HG03103 (cell line): ENCODE data around the gene SEC22C.
A peak's percentile ranks its signal among the peaks of the same experiment; 100 is the strongest.

Experiments
- ATAC-seq: cut with Tn5 transposase; IDR thresholded peaks from one replicate; pipeline ENCODE4 v1.9.1; 2021; ENCODE audit warnings: low read depth; ENCODE audit not compliant: unreplicated experiment

The SEC22C gene

DNA sequence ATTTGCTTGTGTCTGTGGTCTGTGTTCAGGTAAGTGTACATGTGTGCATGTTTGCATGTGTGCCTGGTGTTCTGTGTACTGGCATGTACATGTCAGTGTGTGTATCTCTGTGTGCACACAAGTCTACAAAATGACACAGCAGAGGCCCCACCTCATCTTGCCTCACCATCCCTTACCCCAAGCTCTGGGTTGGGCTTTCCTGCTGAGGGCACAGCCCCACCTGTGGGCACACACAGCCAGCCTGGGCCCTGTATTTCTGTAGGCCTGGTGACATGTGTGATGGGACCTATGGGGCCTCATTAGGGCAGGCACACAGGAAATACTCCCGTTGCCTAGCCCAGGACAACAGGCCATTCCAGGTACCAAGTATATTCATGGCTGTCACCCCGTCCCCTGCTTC is 65.8 kb downstream of the SEC22C start:
- ATAC-seq, result no peak

DNA sequence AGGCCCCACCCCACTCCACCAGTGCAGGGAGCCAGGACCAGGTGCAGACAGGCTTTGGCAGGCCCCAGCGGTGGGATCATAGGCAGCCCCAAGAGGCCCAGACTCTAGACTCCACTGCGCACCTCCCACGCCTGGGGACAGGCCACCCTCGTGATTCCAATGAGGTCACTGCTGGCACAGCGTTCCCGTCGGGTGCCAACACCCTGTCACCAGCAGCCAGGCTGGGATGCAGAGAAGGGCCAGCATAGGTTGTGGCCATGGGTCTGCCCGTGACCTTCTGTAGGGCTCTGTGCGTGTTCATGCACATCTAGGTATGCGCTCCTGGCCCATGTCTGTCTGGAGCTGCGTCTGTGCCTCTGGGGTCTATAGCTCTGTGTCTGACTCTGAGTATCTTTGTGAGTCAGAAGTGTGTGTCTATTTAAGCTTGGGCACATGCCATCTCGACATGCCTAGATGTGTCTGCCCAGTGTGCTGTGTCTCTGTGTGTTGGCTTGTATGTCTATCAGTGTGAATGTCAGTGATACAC is 66.3 kb downstream of the SEC22C start:
- no peak for ATAC-seq

DNA sequence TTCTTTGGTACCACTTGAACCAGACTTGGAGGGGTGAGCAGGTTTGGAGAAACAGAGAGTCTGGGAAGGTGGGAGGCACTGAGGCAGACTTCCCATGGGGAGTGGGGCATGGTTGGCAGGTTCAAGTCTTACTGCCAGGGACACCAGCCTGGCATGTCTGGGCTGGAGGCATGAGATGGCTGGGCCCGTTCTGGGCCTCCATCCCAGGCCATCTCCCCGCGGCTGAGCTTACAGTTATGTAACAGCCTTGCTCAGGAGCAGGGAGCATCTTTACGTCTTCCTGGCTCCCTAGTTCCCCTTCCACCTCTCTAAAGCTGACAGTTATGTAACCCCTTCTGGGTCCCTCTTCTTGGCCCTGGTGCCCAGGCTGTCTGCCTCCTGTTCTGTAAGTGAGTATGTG is 66.9 kb downstream of the SEC22C start:
- ATAC-seq, result no peak

GRCh38 chr3:42513521-42513920 is 68.2 kb downstream of the SEC22C start:
- no peak for ATAC-seq

- ATAC-seq, result no peak
These were observed 68.6 kb downstream of the SEC22C start for GRCh38 chr3:42513121-42513520.

GRCh38 chr3:42511736-42512135 is 70.0 kb downstream of the SEC22C start:
- ATAC-seq, result no peak

DNA sequence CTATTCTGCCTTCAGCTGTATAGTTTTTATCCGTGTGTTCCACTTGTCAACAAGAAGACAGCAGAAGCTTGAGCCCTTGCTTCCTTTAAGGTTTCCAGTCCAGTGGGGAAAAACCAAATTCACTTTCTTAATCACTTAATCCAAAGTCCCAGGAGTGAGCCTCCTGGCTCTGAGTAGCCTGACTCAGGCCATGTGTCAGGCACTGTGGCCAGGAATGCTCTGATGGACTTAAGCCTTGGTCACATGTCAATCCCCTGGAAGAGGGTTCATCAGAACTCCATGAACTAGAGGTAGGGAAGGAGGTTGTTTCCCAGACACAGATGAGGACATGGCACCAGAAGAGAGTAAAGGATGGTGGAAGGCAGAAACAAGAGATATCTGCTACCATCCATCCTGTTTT is 70.6 kb downstream of the SEC22C start:
- ATAC-seq, result no peak

GRCh38 chr3:42510325-42510724 is 71.4 kb downstream of the SEC22C start:
- no peak for ATAC-seq

DNA sequence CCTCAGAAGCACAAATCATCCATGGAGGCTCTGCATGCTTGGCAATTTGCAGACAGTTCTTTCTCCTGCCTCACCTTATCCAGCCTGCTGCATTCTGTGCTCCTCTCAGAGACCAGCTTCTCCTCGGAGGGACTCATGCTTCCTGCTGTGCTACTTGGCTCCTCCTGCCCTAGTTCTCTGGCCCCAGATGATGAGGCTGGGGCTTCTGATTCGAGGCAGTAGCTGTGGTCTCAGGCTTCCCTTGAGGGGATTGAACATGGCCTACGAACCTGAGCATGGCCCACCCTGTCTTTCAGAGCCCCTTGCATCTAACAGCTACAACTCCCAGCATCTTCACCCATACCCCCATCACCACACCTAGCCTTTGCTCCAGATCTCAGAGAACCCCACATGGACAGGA is 72.7 kb downstream of the SEC22C start:
- no peak for ATAC-seq

- no peak for ATAC-seq
These were observed 73.2 kb downstream of the SEC22C start for GRCh38 chr3:42508562-42508961.

GRCh38 chr3:42507761-42508335 is 73.9 kb downstream of the SEC22C start:
- no peak for ATAC-seq

GRCh38 chr3:42507252-42507651 is 74.5 kb downstream of the SEC22C start:
- ATAC-seq, result no peak

DNA sequence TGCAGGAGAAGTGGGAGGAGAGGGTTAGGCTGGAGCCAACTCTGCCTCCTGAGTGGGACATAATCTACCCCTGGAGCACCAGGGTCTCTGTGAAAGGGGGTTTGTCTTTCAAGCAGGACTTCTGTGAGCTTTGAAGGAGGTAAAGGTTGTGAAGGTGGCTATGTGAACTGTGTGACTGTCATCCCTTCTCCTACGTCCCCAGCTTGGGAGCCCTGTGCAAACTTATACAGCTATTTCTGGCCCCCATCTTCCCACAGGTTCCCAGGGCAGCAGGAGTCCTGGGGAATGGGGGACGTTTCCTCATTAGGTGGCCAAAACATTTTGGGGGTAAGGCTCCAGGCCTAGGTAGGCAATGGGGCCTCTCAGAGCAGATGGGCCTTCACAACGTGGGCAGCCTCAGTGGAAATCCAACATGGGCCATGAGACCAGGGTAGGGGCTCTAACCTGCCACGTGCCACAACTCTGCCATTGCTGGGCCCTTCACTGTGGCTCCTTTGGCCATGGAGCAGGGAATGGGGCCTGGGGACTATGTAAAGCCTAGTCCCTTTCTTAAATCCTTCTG is 75.8 kb downstream of the SEC22C start:
- no peak for ATAC-seq

DNA sequence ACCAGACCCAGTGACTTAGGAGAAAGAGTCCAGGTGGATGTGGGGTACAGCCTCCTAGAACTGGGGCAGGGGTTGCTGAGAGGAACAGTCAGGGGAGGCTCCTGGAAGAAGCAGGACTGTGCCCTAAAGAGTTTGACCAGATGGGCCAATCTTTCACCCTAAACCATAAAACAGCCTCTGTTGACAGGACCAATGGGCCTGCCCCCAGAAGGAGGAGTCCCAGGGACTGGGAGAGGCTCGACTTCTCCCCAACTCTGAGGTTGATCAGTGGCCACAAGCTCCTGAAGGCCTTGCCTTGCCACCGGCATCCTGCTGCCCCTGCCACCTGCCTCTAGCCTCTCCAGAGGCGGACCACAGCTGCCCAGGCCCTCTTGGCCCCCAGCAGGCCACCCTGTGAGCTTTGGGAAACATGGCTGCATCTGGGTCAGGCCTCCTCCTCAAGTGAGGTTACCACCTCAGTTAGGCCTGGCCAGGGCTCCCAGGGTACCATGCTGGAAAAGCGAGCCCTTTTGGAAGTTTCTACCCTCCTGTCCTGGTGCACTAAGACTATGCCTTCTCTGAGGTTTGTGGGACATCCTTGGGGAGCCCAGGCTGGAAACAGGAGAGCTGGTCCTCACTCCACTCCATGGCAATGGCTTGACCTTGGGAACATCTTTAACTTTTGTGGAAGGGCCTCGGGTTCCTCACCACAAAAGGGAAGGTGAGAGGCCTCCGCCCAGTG is 76.5 kb downstream of the SEC22C start:
- no peak for ATAC-seq

GRCh38 chr3:42504334-42505127 is 77.2 kb downstream of the SEC22C start:
- no peak for ATAC-seq

DNA sequence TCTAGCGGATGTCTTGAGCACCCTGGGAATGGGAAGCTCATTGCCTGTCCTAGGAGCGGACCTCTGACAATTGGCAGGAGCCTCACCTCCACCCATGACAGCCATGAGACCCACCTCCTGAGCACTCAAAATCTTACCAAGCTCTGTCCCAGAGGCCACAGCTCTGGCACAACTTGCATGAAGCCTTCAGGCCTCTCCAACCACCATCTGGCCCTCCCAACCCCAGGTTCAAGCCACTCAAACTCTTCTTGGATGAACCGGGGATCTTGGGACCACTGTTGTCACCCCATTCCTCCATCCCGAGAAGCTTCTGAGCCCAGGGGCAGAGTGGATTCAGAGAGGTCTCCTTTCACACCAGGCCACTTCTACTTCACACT is 77.8 kb downstream of the SEC22C start:
- no peak for ATAC-seq

- ATAC-seq, result no peak
These were observed 78.4 kb downstream of the SEC22C start for GRCh38 chr3:42503251-42503924.

DNA sequence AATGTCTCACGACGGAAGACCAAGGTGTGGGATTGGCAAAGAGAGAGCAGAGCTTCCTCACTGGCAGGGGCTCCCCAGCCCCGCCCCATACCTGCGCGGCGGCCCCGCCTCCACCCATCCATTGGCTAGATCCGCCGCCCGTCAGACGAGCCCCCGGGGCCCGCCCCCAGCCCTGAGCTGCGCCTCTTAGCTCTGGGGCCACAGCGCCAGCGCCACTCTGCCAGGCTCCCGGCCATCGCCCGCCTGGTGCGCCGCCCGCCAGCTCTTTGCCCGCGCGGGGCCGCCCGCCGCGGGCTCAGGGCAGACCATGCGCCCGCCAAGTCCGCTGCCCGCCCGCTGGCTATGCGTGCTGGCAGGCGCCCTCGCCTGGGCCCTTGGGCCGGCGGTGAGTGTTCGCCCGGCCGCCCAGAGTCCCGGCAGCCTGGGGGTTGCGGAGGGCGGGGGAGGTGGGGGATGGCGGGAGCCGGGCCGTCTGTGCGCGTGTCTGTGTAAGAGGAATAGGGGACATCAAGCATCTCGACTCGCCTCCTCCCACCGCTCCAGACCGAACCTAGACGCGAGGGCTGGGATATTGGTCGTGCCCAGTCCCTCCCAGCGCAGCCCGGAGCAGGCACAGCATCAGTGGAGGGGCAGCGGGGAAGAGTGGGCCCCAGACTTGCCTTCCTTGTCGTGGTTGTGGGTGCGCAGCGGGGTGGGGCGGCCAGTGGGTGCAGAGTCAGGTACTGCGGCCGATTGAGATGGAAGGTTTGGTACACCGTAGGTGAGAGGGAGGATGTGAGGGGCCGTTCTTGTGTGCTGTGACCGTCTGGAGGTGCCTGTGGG is 79.1 kb downstream of the SEC22C start, which contains the start of gene VIPR1:
Gene VIPR1, plus strand, starts transcription at position 215 of the 822 bp plus-strand sequence. Its CDS starts 93 bp downstream, at position 308.
- peak; percentile 91 for ATAC-seq

DNA sequence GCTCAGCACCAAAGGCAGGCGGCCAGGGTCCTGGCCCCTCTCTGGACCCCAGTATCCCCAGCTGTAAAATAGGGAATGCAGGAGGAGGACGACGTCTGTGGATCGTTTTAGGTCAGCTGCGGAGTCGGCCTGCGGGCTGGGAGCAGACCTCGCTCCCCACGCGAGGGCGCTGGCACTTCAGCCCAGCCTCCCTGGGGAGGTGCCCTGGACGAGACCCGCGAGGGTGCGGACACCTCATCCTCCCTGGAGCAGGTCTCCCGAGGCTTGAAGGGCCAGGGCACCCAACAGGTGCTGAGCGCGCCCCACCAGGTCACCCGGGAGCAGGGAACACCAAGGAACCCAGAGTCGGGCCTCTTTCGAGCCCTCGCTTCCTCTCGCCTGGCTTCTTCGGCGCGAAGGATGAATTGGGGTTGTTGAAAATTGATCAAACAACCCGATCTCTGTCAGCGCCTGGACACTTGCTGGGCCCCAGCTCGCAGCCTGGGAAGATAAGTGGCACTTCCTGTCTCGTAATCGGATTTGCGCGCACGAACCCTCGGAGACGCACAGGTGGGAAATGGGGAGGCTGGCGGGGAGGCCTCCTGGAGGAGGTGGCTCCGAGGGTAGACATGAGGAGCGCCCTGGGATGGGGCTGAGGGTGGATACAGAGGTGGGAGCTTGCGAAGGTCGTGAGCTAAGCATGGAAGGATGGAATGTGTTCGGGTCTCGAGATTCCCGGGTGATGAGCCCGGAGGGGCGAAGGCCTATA is 79.9 kb downstream of the SEC22C start:
- peak; percentile 10 for ATAC-seq
